Neural cell (in vitro differentiated cells): ENCODE measurements around the gene FOXO6. TPM values are rescaled to one million over a fixed set of nuclear protein-coding genes. Genes with fewer than 3 reads are reported as not detected.

ENCODE experiments used
- H2AFZ ChIP-seq: fragments of 200-600, 300-800 bp; sonication (generic), shearing (Covaris generic); 2 replicates; pipeline ENCODE4 v1.6.0; 2014; ENCODE audit warnings: low read depth, mild to moderate bottlenecking, antibody characterized with exemption, low read length, moderate library complexity
- H3F3A ChIP-seq: fragments of 200-600 bp; shearing (Covaris generic); 2 replicates; pipeline ENCODE4 v1.6.1; 2016; ENCODE audit warnings: mild to moderate bottlenecking, moderate library complexity, mixed read lengths, antibody characterized with exemption, low read length; ENCODE audit not compliant: insufficient read depth, poor library complexity, severe bottlenecking
- H3K27ac ChIP-seq: fragments of 200-600, 300-800 bp; sonication (generic), shearing (Covaris generic); 2 replicates; pipeline ENCODE4 v1.5.1; 2014; ENCODE audit warnings: mild to moderate bottlenecking, low read length, moderate library complexity
- H3K27me3 ChIP-seq: fragments of 300-800, 200-600 bp; sonication (generic), shearing (Covaris generic); 2 replicates; pipeline ENCODE4 v1.6.0; 2014; ENCODE audit warnings: mild to moderate bottlenecking, low read depth, low read length, moderate library complexity; ENCODE audit not compliant: insufficient read depth
- H3K36me3 ChIP-seq: fragments of 300-800, 200-600 bp; sonication (generic), shearing (Covaris generic); 2 replicates; pipeline ENCODE4 v1.5.1; 2014; ENCODE audit warnings: mild to moderate bottlenecking, antibody characterized with exemption, low read length, moderate library complexity; ENCODE audit not compliant: insufficient read depth
- H3K4me2 ChIP-seq: fragments of 300-800, 200-600 bp; sonication (generic), shearing (Covaris generic); 2 replicates; pipeline ENCODE4 v1.6.0; 2014; ENCODE audit warnings: mild to moderate bottlenecking, low read length
- H3K4me3 ChIP-seq: fragments of 300-800, 200-600 bp; sonication (generic), shearing (Covaris generic); 2 replicates; pipeline ENCODE4 v1.5.1; 2014; ENCODE audit warnings: mild to moderate bottlenecking, low read length, moderate library complexity
- H3K79me2 ChIP-seq: fragments of 200-600 bp; shearing (Covaris generic); replicated peaks from 2 replicates; pipeline ENCODE4 v1.6.0; 2014; ENCODE audit warnings: mild to moderate bottlenecking, low read length, moderate library complexity; ENCODE audit not compliant: insufficient read depth
- H3K9ac ChIP-seq: fragments of 300-800, 200-600 bp; sonication (generic), shearing (Covaris generic); 2 replicates; pipeline ENCODE4 v1.6.1; 2016; ENCODE audit warnings: mild to moderate bottlenecking, low read length, mixed read lengths
- H3K9me2 ChIP-seq: fragments of 200-600 bp; shearing (Covaris generic); 2 replicates; pipeline ENCODE4 v1.6.1; 2016; ENCODE audit warnings: mild to moderate bottlenecking, low read length, mixed read lengths; ENCODE audit not compliant: insufficient read depth
- H3K9me3 ChIP-seq: fragments of 200-600, 300-800 bp; sonication (generic), shearing (Covaris generic); 2 replicates; pipeline ENCODE4 v1.6.1; 2016; ENCODE audit warnings: mild to moderate bottlenecking, mixed run types, low read length, moderate library complexity, mixed read lengths
- H4K20me1 ChIP-seq: fragments of 200-600 bp; shearing (Covaris generic); 2 replicates; pipeline ENCODE4 v1.6.1; 2016; ENCODE audit warnings: mild to moderate bottlenecking, mixed run types; ENCODE audit not compliant: insufficient read depth
- CTCF ChIP-seq: fragments of 450-650 bp; IDR thresholded peaks from 2 replicates; pipeline ENCODE4 v1.5.1; 2014; ENCODE audit warnings: antibody characterized with exemption, mild to moderate bottlenecking, moderate library complexity; ENCODE audit not compliant: poor library complexity, severe bottlenecking
- EP300 ChIP-seq: fragments of 450-650 bp; conservative IDR thresholded peaks from 2 replicates; pipeline ENCODE4 v1.6.1; 2014; ENCODE audit warnings: antibody characterized with exemption, mild to moderate bottlenecking, moderate library complexity; ENCODE audit not compliant: poor library complexity, severe bottlenecking
- EZH2 ChIP-seq: fragments of 200-600, 300-800 bp; shearing (Covaris generic), sonication (generic); IDR thresholded peaks from 2 replicates; pipeline ENCODE4 v1.6.1; 2014; ENCODE audit warnings: antibody characterized with exemption, low read length, borderline replicate concordance, mild to moderate bottlenecking; ENCODE audit not compliant: insufficient read depth, poor library complexity, severe bottlenecking
- MXI1 ChIP-seq: fragments of 450-650 bp; conservative IDR thresholded peaks from 2 replicates; pipeline ENCODE4 v1.6.1; 2014; ENCODE audit warnings: antibody characterized with exemption, mild to moderate bottlenecking; ENCODE audit not compliant: poor library complexity, severe bottlenecking
- POLR2AphosphoS5 ChIP-seq: IDR thresholded peaks from 2 replicates; pipeline ENCODE4 v1.6.1; 2012
- RAD21 ChIP-seq: fragments of 450-650 bp; conservative IDR thresholded peaks from 2 replicates; pipeline ENCODE4 v1.6.1; 2014; ENCODE audit warnings: antibody characterized with exemption, mild to moderate bottlenecking, moderate library complexity
- REST ChIP-seq: IDR thresholded peaks from 2 replicates; pipeline ENCODE4 v1.6.1; 2012; ENCODE audit warnings: borderline replicate concordance
- SMC3 ChIP-seq: fragments of 450-650 bp; conservative IDR thresholded peaks from 2 replicates; pipeline ENCODE4 v1.6.1; 2014; ENCODE audit warnings: antibody characterized with exemption, mild to moderate bottlenecking, moderate library complexity; ENCODE audit not compliant: poor library complexity
- TAF1 ChIP-seq: IDR thresholded peaks from 2 replicates; pipeline ENCODE4 v1.6.1; 2012; ENCODE audit warnings: low read depth
- polyA plus RNA-seq: library from polyadenylated mRNA; depleted of rRNA; stranded (reverse); fragments of >200 nt; gene quantifications from 2 replicates; pipeline ENCODE4 v1.2.3, GENCODE V29; 2014

The FOXO6 gene
- polyA plus RNA-seq, 1 donor from 2014 or later = 0.59 TPM

- TF ChIP-seq SMC3 = no peak
- no peak for TF ChIP-seq POLR2AphosphoS5
- no peak for TF ChIP-seq CTCF
- no peak for TF ChIP-seq MXI1
- no peak for TF ChIP-seq TAF1
- no peak for TF ChIP-seq EP300
- no peak for TF ChIP-seq EZH2
- no peak for TF ChIP-seq REST
- no peak for TF ChIP-seq RAD21
- Histone ChIP-seq H3F3A (no peaks in the 10 kb centered on the region), H3K36me3 (no peaks in the 10 kb centered on the region), H4K20me1 (no peaks in the 10 kb centered on the region), H3K9me2 (no peaks in the 10 kb centered on the region), H3K27ac (no peak overlapping the region), H3K4me2 (no peak overlapping the region), H2AFZ (no peak overlapping the region), H3K27me3 (no peaks in the 10 kb centered on the region), H3K9me3 (no peaks in the 10 kb centered on the region), H3K4me3 (no peak overlapping the region), H3K79me2 (no peaks in the 10 kb centered on the region), H3K9ac (no peak overlapping the region)
Measured at GRCh38 chr1:41399145-41399795, 38.0 kb downstream of the FOXO6 start.

- Histone ChIP-seq H3F3A (no peaks in the 10 kb centered on the region), H3K9ac (no peak overlapping the region), H3K27me3 (no peaks in the 10 kb centered on the region), H3K4me2 (no peak overlapping the region), H3K9me2 (no peaks in the 10 kb centered on the region), H3K4me3 (no peak overlapping the region), H3K9me3 (no peaks in the 10 kb centered on the region), H2AFZ (no peak overlapping the region), H3K36me3 (no peaks in the 10 kb centered on the region), H3K27ac (no peak overlapping the region), H3K79me2 (no peaks in the 10 kb centered on the region), H4K20me1 (no peaks in the 10 kb centered on the region)
- TF ChIP-seq RAD21 = no peak
- no peak for TF ChIP-seq POLR2AphosphoS5
- TF ChIP-seq SMC3 = no peak
- no peak for TF ChIP-seq EP300
- TF ChIP-seq TAF1 = no peak
- no peak for TF ChIP-seq CTCF
- TF ChIP-seq MXI1 = no peak
- TF ChIP-seq REST = no peak
- no peak for TF ChIP-seq EZH2
Measured at GRCh38 chr1:41400225-41400624, 39.0 kb downstream of the FOXO6 start.
